ENCODE measurements around the gene CMTM7.
A peak's percentile ranks its signal among the peaks of the same experiment; 100 is the strongest.
"Not testable (repeated sequence)": the region's sequence is repeated elsewhere in the genome, so short reads cannot be mapped to it uniquely, and the experiment has no call there.

The CMTM7 gene

DNA sequence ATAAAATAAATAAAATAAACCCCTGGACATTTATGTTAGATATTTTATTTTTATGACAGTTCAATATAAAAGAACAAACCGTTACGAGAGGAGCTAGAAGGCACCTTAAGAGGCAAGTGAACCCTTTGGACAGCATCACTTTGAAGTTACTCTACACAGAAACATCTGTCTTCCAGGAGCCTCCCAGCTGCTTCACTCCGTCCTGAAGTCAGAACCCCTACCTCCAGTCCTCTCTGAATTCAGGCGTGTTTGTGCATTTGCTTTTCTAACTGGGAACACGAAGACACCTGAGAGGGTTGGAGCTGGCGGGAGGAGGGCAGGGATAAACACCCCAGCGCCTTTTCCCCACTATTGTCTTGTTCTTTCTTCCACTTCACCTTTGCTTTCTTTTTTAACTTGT lies 46.2 kb downstream of the CMTM7 start:
- in situ Hi-C loops (cut with HindIII; ENCODE audit: low pct_ligation_motif_present, low sequenced_read_pairs): no loop called here
- Histone ChIP-seq H3K27me3 (replicated peaks) (no peaks in the 10 kb centered on the region), H3K4me3 (ENCODE audit: low read depth, low read length) (no peak overlapping the region), H3K36me3 (replicated peaks) (no peaks in the 10 kb centered on the region), H3K27ac (no peak overlapping the region)
- TF ChIP-seq, protein P1, sequence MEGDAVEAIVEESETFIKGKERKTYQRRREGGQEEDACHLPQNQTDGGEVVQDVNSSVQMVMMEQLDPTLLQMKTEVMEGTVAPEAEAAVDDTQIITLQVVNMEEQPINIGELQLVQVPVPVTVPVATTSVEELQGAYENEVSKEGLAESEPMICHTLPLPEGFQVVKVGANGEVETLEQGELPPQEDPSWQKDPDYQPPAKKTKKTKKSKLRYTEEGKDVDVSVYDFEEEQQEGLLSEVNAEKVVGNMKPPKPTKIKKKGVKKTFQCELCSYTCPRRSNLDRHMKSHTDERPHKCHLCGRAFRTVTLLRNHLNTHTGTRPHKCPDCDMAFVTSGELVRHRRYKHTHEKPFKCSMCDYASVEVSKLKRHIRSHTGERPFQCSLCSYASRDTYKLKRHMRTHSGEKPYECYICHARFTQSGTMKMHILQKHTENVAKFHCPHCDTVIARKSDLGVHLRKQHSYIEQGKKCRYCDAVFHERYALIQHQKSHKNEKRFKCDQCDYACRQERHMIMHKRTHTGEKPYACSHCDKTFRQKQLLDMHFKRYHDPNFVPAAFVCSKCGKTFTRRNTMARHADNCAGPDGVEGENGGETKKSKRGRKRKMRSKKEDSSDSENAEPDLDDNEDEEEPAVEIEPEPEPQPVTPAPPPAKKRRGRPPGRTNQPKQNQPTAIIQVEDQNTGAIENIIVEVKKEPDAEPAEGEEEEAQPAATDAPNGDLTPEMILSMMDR (IDR thresholded peaks at IDR 0.05; ENCODE audit: low read depth, low read length, missing control alignments): no peak
- DNase-seq: no peak

DNA sequence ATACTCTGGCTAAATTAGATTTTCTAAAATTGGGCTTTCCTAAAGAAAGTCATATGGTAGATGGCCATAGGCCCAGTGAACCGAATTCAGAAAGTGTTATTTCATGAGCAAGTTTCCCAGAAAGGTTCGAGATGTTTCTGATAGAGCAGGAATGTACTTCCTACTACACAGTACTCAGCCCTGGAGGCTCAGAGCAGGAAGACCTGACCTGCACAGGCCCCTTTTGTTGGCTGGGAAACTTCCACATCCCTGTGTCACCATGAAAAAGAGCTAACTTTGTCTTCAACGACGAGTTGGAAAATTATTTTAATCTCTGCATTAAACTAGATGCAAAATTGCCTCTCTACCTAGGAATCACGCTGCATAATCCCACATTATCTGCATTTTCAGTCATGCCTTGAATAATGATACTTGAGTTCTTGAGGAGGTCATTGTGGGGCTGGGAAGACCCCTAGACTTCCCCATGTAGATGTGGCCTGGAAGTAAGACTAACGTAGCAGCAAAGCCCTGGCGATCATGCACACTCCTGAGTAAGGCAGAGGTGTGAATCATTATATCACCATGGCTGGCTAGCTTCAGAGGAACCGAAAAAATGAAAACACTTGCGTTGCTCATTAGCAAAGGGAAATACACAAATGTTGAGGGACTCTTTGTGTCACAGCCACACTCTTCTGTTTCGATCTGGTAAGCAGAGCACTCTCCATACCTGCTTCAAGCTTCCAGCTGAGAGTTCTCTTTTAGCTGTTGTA lies 47.1 kb downstream of the CMTM7 start:
- Histone ChIP-seq H3K4me3 (ENCODE audit: low read depth, low read length) (no peak overlapping the region), H3K27ac (no peak overlapping the region), H3K36me3 (replicated peaks) (no peaks in the 10 kb centered on the region), H3K27me3 (replicated peaks) (no peaks in the 10 kb centered on the region)
- in situ Hi-C loops (cut with HindIII; ENCODE audit: low pct_ligation_motif_present, low sequenced_read_pairs): no loop called here
- DNase-seq: no peak
- TF ChIP-seq, protein P1 (IDR thresholded peaks at IDR 0.05; ENCODE audit: low read depth, low read length, missing control alignments): no peak

GRCh38 chr3:32439421-32439820 lies 47.8 kb downstream of the CMTM7 start:
- H3K27ac ChIP-seq; H3K27me3 ChIP-seq (replicated peaks); H3K4me3 ChIP-seq (ENCODE audit: low read depth, low read length); in situ Hi-C loops (cut with HindIII; ENCODE audit: low pct_ligation_motif_present, low sequenced_read_pairs); H3K36me3 ChIP-seq (replicated peaks); DNase-seq: not testable (repeated sequence)

DNA sequence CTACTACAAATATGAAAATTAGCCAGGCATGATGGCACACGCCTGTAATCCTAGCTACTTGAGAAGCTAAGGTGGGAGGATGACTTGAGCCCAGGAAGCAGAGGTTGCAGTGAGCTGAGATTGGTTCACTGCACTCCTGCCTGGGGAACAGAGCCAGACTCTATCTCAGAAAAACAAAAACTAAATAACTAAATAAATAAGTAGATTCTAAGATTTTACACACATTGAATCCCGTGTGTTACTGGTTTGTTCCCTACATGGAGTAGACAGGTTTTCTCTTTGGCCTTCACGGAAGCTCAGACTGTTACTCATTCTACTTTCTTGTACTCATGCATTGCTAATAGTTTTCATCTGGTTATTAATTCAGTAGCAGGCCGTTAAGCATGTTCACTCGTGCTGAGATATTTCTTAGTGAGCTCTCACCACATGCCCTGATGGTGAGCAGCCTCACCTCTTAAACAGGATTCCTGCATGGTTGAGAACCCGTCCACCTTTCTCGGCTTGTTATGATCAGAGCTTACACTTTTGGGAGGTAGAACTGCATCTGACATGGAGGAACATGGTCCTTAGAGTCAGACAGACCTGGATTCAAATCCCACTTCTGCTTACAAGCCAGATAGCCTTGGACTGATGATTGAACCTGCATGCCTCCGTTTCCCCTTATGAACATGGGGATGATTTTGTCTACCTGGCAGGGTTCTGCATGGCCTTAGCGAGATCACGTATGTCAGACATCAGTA lies 49.1 kb downstream of the CMTM7 start:
- H3K27me3 ChIP-seq (replicated peaks): no peaks in the 10 kb centered on the region
- no peaks in the 10 kb centered on the region for H3K36me3 ChIP-seq (replicated peaks)
- no peak overlapping the region for H3K4me3 ChIP-seq (ENCODE audit: low read depth, low read length)
- TF ChIP-seq, protein P1 (IDR thresholded peaks at IDR 0.05; ENCODE audit: low read depth, low read length, missing control alignments): no peak
- no peak overlapping the region for H3K27ac ChIP-seq
- in situ Hi-C loops (cut with HindIII; ENCODE audit: low pct_ligation_motif_present, low sequenced_read_pairs): no loop called here
- no peak for DNase-seq

DNA sequence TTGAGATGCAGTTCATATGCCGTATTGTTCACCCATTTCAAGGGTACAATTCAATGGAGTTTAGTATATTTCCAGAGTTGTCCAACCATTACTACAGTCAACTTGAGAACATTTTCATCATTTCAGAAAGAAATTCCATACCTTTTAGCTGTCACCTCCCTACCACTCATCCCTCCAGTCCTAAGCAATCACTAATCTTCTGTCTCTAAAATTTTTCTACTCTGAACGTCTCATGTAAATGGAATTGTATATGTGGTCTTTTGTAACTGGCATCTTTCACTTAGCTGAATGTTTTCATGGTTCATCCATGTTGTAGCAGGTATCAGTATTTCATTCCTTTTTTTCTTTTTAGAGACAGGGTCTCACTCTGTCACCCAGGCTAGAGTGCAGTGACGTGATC lies 51.1 kb downstream of the CMTM7 start:
- in situ Hi-C loops (cut with HindIII; ENCODE audit: low pct_ligation_motif_present, low sequenced_read_pairs): no loop called here
- no peak overlapping the region for H3K4me3 ChIP-seq (ENCODE audit: low read depth, low read length)
- H3K27ac ChIP-seq: no peak overlapping the region
- DNase-seq: no peak
- TF ChIP-seq, protein P1 (IDR thresholded peaks at IDR 0.05; ENCODE audit: low read depth, low read length, missing control alignments): no peak
- no peaks in the 10 kb centered on the region for H3K27me3 ChIP-seq (replicated peaks)
- no peaks in the 10 kb centered on the region for H3K36me3 ChIP-seq (replicated peaks)

DNA sequence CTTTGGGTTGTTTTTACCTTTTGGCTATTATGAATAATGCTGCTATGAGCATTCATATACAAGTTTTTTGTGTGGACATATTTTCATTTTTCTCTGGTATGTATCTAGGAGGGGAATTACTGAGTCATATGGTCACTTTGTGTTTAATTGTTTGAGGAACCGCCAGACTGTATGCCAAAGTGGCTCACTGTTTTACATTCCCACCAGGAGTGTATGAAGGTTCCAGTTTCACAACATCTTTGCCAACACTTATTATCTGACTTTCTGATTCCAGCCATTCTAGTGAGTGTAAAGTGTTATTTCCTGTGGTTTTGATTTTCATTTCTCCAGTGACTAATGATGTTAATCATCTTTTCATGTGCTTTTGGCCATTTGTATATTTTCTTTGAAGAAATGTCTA lies 51.8 kb downstream of the CMTM7 start:
- DNase-seq: peak; percentile 53
- Histone ChIP-seq H3K27me3 (replicated peaks) (no peaks in the 10 kb centered on the region), H3K36me3 (replicated peaks) (no peaks in the 10 kb centered on the region), H3K27ac (peak overlapping the region; percentile 1), H3K4me3 (ENCODE audit: low read depth, low read length) (no peak overlapping the region)
- in situ Hi-C loops (cut with HindIII; ENCODE audit: low pct_ligation_motif_present, low sequenced_read_pairs): no loop called here
- TF ChIP-seq, protein P1 (IDR thresholded peaks at IDR 0.05; ENCODE audit: low read depth, low read length, missing control alignments): no peak
